GM18498 (cell line): ENCODE data around the gene SLC27A5.
"Not testable (repeated sequence)": the region's sequence is repeated elsewhere in the genome, so short reads cannot be mapped to it uniquely, and the experiment has no call there.

Source experiments
- ATAC-seq: cut with Tn5 transposase; IDR thresholded peaks from one replicate; pipeline ENCODE4 v1.9.1; 2021; ENCODE audit warnings: mild to moderate bottlenecking, moderate library complexity; ENCODE audit not compliant: unreplicated experiment

Gene SLC27A5

DNA sequence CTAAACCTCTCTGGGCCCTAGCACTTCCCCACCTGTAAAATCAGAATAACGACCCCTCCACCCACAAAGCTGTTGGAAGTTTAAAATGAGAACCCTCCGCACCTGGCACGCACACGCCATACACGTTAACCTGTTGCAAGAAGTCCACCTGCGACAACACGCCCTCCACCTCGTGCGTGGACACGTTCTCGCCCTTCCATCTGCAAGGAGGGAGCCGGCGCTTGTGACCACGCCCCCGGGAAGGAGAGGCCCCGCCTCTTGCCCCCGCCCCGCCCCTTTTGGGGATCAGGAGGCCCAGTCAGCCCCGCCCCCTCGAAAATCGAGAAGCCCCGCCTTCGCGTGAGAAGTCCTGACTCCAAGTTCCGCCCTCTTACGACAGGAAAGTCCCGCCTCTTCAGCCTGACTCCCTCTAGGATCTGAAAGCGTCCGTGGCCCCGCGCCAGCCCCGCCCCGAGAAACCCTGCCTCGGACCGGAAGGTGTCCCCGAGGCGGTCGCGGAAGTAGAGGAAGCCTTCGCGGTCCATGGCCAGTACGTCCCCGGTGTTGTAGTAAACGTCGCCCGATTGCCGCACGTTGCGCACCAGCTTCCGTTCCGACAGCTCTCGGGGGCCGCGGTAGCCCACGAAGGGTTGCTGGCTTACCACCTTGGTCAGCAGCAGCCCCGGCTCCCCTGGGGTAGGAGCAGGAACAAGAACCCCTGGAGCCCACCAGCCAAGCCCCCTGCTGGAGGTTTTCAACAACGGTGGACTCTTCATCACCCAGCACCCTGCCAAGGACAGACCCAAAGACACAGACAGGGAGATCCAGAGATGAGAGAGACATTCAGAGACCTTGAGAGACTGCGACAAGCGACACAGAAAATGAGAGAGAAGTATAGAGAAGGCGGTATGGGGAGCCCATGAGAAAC, 12.5 kb downstream of the SLC27A5 start:
- peak; percentile 93 for ATAC-seq

DNA sequence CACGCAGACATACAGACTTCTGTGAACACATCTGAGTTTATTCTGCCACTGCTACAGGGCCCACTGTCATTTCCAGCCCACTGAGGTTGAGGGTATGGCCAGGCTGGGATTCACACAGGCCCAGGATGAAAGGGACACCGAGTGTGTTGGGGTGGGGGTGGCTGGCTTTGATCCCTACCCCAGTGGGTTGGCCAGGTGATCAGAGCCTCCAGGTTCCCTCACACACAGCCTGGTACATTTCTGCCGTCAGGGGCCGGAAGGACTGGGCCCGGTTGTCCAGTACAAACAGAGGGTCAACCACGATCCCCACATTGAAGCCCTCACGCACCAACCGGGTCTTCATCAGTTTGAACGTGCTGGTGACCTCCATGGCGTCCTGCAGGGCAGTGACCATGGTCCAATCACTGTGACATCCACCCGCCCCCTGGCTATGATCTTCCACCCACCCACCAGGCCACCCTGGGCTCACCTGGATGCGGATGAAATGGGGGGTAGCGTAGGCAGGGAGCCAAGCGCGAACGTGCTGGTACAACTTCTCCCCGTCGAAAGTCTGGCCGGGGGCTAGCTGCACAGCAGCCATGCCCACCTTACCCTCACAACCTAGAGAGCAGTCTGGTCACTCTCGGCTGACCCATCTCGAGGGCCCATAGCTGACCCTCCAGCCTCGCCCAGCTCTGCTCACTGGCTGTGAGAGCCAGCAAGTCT, 13.3 kb downstream of the SLC27A5 start:
- no peak for ATAC-seq

DNA sequence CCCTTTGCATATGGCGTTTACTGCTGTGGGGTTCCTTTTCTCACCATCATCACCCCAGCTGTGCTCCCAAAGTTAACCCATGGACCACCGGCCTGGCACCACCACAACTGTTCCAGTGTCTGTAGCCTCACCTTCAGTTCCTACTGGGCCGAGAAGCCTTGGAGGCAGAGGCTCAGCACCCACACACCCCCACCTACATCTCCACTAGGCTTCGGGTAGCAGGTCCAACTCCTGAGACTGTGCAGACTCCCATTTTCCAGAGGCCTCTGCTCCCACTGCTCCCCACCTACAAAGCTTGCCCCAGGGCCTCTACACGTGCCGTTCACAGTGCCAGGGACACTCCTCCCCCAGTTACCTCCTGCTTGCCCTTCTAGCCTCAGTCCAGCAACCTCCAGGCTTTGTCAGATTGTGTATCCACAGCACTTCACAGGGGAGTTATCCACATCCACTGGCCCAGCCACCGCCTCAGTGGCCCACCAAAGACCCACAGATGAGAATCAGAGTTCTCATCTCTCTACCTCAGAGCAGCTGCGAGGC, 14.1 kb downstream of the SLC27A5 start:
- ATAC-seq: no peak

DNA sequence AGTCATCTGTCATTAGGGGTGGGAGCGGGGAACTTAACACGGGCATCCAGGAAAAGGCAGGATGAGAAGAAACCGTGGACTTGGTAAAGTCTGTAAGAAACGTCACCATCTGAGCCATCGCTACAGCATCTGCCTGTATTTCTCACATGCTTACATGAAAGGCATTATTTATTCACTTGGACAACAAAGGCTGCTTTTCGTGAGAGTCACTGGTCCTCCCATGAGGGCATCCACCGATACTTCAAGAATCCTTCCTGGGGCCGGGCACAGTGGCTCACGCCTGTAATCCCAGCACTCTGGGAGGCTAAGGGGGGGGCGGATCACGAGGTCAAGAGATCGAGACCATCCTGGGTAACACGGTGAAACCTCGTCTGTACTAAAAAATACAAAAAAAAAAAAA, 19.5 kb downstream of the SLC27A5 start:
- no peak for ATAC-seq

DNA sequence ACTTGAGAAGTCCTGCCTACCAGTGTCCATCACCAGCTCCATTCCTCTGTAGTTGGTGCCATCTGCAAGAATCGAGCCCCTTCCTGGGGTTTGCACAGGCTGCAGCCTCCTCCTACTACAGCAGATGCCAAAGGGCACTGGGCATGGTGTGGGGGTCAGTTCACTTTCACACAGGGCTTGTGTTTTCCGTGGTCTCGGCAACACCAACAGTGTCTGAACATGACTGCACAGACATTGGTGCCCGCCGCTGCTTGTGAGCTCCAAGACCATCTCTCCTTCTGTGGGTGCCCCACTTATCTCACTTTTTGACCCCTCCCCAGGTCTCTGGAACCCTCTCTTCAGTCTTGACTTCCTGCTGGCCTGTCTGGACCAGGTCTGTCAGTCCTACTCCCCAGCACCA, 20.4 kb downstream of the SLC27A5 start:
- ATAC-seq: no peak

DNA sequence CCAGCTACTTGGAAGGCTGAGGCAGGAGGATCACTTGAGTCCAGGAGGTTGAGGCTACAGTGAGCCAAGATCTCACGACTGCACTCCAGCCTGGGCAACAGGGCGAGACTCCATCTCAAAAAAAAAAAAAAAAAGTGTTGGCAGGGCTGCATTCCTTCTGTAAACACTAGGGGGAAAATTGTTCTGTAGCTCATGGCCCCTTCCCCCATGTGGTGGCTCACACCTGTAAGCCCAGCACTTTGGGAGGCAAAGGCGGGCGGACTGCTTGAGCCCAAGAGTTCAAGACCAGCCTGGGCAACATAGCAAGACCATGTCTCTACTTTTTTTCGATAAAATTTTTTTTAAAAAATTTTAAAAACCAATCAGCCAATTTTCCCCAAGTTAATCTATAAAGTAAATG, 27.4 kb downstream of the SLC27A5 start:
- not testable (repeated sequence) for ATAC-seq

DNA sequence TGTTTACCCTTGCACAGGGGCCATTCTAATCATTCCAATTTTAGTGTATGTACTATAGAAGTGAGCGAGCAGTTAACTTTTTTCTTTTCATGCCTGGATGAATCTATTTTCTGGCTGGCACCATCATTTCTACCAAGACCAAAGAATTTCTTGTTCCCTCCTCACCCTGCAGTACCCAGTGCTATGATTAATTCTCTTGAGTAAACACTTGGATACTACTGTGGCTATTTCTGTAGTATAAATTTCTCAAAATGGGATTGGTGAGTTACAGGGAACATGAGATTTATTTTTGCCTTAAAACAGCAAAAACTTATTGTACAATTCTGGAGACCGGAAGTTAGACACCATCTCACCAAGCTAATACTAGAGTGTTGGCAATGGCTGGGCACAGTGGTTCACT, 28.0 kb downstream of the SLC27A5 start:
- ATAC-seq: no peak

DNA sequence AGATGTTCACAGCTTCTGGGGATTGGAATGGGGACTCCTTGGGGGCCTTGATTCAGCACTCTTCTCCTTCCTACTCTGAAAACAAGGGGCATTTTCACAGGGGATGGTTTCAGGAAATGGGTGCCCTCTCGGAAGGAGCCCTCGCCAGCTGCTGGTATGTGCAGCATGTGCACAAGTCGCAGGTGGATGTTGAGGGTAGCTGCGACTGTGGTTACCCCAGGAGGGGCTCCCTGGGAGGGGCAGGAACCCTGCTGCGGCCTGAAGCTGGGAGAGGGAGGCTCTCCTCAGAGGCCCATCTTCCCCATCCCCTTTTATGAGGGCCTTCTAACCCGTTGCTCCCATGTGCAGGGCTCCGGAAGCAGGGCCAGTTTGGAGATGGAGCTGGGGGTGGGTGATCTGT, 29.4 kb downstream of the SLC27A5 start:
- ATAC-seq: no peak

DNA sequence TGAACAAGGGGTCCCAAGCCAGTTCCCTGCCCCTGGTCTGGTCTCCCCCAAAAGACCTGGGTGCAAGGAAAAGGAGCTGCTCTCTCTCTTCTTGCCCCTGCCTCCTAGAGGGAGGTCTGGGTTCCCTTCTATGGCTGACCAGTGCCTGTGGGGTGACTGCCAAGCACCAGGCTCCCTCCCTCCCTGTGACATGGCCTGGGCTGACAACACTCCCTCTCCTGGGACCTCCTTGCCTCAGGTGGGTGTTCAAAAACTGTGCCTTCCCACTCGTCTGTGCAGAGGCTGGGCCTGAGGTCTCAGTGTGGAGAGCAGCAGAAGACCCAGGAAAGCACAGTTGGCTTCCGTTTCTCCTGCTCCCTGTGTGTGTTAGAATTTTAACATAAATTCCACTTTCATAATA, 31.0 kb downstream of the SLC27A5 start:
- ATAC-seq: no peak

DNA sequence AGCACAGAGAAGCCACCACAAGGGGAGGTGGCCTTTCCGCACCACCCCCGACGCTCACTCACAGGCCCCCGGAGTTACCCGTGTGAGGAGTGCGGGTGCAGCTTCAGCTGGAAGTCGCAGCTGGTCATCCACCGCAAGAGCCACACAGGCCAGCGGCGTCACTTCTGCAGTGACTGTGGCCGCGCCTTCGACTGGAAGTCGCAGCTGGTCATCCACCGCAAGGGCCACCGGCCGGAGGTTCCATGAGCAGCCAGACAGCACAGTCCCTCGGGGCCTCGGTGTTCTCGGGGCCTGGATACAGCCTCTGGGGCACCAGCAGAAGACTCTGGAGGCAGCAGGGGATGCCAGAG, 31.3 kb downstream of the SLC27A5 start:
- no peak for ATAC-seq

DNA sequence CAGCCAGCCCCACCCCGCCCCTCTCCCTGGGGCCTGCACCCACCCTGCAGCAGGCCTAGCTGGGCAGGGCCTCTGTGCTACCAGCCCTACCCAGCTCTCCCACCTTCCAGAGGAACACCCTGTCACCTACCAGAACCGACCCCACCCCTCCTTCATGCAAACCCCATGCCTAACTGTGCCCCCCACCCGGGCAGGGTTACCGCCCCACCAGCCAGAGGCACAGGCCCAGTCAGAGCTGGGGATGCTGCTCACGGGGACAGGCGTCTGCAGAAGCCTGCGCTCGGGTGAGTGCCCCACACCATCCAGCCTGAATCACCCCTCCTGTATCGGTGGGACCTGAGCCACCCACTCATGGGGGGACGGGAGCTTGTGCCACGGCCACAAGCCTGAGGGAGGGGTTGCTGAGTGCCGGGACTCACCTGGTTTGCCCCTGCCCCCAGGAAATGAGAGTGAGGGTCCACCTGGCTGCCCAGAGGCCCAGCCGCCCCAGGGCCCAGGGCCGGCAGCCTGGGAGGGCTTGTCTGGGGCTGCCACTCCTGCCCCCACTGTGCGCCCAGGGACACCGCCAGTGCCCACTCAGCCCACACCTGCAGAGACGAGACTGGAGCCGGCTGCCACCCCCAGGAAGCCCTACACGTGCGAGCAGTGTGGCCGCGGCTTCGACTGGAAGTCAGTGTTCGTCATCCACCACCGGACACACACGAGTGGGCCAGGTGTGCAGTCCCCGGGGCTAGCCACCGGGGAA, 31.9 kb downstream of the SLC27A5 start:
- ATAC-seq: no peak

DNA sequence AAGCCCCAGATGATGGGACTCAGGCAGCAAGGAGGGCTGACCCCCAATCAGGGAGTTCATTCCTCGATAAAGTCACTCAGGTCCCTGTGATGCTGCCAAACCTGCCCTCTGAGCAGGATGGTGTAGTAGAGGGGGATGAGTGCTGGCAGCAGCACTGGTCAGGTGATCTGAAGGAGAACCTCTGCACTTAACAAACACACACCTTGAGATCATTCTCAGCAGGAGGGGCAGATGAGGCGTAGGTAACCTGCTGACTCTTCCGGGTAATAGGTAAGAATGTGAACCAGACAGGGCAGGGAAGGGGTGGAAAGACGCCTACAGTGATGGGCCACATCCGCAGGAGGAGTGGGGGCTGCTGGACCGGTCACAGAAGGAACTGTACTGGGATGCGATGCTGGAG, 32.5 kb downstream of the SLC27A5 start:
- ATAC-seq: no peak

DNA sequence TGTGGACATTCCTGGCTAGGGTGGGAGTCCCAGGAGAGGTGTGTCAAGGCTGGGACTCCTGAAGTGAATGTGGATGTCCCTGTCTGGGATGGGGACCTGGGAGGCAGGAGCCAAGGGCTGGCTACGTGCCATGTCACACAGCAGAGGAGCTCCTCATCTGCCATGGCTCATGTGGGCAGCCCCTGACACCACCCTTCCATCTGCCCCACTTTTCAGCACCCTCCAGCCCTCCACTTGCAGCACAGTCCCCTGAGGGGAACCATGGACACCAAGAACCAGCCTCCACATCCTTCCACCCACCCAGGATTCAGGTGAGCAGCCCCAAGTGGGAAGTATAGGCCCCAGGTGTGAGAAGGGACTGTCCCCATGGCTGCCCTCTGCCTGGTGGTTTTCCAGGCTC, 33.9 kb downstream of the SLC27A5 start:
- ATAC-seq: no peak

DNA sequence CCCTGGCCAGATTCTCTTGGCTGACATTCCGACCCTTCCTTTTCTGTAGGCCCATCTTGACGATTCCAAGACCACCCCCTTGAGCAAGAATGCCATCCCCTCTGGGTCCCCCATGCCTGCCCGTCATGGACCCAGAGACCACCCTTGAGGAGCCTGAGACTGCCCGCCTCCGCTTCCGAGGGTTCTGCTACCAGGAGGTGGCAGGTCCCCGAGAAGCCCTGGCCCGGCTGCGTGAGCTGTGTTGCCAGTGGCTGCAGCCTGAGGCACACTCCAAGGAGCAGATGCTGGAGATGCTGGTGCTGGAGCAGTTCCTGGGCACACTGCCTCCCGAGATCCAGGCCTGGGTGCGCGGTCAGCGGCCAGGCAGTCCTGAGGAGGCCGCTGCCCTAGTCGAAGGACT, 34.7 kb downstream of the SLC27A5 start:
- no peak for ATAC-seq

DNA sequence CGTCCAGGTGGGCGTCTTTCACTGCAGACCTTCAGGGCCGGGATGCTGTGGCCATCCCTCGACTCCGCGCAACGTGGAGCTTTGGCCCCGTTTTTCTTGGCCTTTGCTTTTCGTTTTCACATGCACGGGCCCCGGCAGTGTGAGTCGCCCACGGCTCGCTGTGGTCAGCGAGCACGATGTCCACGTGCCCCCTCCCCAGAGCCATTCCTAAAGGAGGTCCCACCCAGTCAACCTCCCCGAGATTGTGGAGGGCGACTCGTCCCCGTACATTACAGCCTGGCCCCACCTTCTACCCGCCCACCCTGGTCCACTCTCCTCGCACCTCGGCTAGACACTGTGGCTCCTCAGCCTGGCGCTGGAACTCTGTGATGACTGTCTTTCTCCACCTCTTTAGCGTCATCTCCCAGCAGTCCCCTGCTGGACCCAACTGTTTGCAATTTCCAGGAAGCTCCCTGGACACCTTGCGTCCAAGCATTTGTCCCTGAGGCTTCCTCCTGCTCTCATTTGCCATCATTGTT, 35.2 kb downstream of the SLC27A5 start:
- ATAC-seq: no peak

DNA sequence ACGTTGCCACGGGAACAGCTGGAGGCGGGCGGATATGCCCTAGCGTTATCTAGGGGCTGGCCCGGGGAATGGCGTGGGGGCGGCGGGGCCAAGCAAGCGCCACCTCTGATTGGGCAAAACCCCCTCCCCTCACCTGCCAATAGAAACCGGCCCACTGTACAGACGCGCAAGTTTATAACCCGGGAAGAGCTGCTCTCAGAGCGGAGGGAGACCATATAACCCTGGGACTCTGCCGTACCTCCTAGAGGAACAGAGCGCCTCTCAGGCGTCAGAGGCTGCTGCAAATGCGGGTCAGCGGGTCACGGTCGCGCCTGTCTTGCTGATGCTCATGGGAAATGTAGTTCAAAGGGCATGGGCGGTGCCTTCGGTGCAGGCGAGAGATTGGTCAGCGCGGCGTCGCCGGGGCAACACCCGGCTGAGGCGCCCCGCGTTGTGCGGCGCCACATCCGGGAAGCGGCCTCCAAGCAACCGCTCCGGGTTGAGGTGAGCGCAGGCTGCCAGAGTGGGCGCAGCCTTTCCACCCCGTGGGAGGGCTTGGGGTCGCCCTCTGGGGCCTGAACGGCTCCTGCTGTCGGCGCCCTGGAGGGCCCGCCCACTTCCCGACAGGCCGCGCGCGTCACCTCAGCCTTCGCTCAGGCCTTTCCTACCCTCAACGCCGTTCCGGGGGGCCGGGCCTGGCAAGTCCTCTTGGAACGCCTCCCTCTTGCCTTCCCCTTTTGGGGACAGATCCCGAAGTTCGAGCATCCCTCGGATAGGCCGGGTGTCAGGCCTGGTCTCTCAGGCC, 35.9 kb downstream of the SLC27A5 start, which contains the start of gene ZNF446:
Gene ZNF446 (plus strand): TSS at position 639 of the 784 bp plus-strand sequence. CDS start 867 bp downstream, outside the sequence.
- peak; percentile 79 for ATAC-seq

DNA sequence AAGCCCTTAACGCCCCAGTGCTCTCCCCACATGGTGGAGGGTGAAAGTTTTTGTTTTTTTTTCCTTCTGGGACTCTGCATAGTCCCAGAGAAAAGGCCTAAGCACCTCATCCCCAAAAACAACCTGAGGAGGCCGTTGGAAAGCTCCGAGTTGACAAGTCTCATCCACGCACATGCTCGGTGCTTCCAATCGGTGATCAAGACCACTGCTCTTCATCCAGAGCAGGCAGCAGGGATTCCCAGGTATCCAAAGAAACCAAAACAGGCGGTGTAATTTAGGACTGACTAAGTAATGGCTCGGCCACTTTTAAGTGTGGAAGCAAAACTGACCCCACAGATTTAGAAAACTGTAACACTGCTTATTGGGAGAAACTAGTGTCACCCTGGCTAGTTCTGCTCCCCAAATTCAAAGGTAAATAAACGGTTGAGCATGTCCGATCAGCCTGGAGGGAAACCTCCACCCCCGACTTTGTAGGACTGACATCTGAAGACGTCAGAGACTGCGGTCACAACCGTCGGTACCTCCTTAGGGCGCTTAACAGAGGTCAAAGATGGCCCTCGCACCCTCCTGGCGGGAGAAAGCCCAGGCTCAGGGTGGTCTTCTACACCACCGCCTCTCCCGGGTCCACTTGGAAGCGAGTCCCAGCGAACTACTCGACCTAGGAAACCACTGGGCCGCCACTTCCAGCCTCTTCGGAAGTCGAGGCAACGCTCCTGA, 36.6 kb downstream of the SLC27A5 start:
- peak; percentile 6 for ATAC-seq

DNA sequence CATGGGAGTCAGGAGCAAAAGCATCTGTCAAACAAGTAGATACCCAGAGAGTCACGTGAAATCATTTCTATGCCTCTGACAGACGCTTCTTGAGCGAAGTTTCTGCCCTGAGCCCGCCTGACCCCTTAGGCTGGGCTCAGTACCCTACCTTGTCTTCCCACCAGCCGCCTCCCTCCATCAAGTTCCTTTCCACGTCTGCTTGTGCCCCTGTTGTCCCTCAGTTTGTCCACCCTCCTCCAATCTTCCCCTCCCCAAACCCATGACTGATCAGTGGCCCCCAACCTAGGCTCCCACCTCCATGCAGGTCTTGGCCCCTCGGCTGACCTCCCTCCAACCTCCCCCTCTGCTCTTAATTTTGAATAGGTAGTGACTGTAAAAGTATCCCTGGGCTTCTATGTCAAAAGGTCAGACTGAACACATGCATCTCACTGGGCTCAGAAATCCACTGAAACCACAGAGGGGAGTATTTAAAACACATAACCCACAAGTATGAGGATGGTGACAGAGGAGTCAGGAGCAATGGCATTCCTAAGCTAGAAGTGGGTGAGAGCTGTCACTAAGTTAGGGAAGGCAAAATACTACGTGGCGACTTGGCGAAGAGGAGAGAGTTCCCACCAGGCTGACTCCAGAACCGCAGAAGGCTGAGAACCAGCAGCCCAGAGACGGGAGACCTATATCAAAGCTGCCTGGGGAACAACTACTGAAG, 37.3 kb downstream of the SLC27A5 start:
- no peak for ATAC-seq

DNA sequence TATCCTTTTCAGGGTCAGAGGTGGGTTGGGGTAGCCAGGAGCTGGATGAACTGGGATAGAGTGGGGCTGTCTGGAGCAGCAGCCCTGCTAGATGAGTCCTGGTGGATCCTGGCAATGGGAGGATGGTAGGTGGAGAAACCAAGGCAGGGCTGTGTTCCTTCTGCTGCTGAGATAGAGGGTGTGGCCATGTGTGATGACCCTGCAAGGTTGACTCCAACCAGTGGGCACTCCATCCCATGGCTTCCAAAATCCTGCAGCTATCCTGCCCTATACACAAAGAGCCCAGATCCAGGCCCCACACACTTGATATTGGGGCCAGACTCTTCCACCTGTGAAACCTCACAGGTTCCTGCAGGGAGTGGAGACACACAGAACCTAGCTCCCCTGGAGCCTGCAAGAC, 38.0 kb downstream of the SLC27A5 start:
- no peak for ATAC-seq
